DND-41 (cell line): ENCODE data around the gene EGFL8.

Source experiments
- CTCF ChIP-seq: IDR thresholded peaks from 2 replicates; pipeline ENCODE4 v1.5.1; 2012; ENCODE audit warnings: borderline replicate concordance, low read length, moderate library complexity, mild to moderate bottlenecking; ENCODE audit not compliant: poor library complexity, severe bottlenecking; ENCODE audit errors: extremely low read depth
- EZH2 ChIP-seq: IDR thresholded peaks from 3 replicates; pipeline ENCODE4 v1.6.1; 2012; ENCODE audit warnings: borderline replicate concordance, low read depth, mild to moderate bottlenecking, moderate library complexity, low read length, inconsistent platforms; ENCODE audit not compliant: severe bottlenecking

- TF ChIP-seq CTCF (no peak), EZH2 (no peak)
These were observed 45.8 kb downstream of the EGFL8 start for GRCh38 chr6:32210191-32210601.
